HG03442 (cell line): ENCODE data around the gene SZT2.
A peak's percentile ranks its signal among the peaks of the same experiment; 100 is the strongest.
"Not testable (repeated sequence)": the region's sequence is repeated elsewhere in the genome, so short reads cannot be mapped to it uniquely, and the experiment has no call there.

Experiments
- ATAC-seq: cut with Tn5 transposase; IDR thresholded peaks from one replicate; pipeline ENCODE4 v1.9.1; 2021; ENCODE audit warnings: mild to moderate bottlenecking, moderate library complexity; ENCODE audit not compliant: unreplicated experiment

The SZT2 gene

GRCh38 chr1:43452789-43453441, 63.2 kb downstream of the SZT2 start:
- ATAC-seq = no peak

- no peak for ATAC-seq
Measured at GRCh38 chr1:43453442-43454269, 64.0 kb downstream of the SZT2 start, which contains the start of gene HYI. HYI (minus strand) TSS chr1:43453931; CDS start chr1:43453793, 138 bp downstream.

- peak; percentile 62 for ATAC-seq
Measured at GRCh38 chr1:43454270-43455011, 64.7 kb downstream of the SZT2 start.

- no peak for ATAC-seq
Measured at GRCh38 chr1:43455213-43455889, 65.7 kb downstream of the SZT2 start.

GRCh38 chr1:43458379-43458778, 68.7 kb downstream of the SZT2 start:
- ATAC-seq = not testable (repeated sequence)

GRCh38 chr1:43460988-43461693, 71.4 kb downstream of the SZT2 start:
- no peak for ATAC-seq

- ATAC-seq = no peak
Measured at GRCh38 chr1:43463479-43463878, 73.8 kb downstream of the SZT2 start.

GRCh38 chr1:43464681-43465504, 75.2 kb downstream of the SZT2 start:
- ATAC-seq = no peak

- ATAC-seq = no peak
Measured at GRCh38 chr1:43465505-43466067, 75.9 kb downstream of the SZT2 start.

- ATAC-seq = no peak
Measured at GRCh38 chr1:43466403-43466802, 76.7 kb downstream of the SZT2 start.

- ATAC-seq = no peak
Measured at GRCh38 chr1:43468414-43468813, 78.7 kb downstream of the SZT2 start.

- ATAC-seq = no peak
Measured at GRCh38 chr1:43469932-43470331, 80.2 kb downstream of the SZT2 start.

GRCh38 chr1:43472087-43472462, 82.4 kb downstream of the SZT2 start:
- no peak for ATAC-seq

GRCh38 chr1:43472463-43473151, 82.9 kb downstream of the SZT2 start:
- not testable (repeated sequence) for ATAC-seq

- ATAC-seq = no peak
Measured at GRCh38 chr1:43473463-43473862, 83.8 kb downstream of the SZT2 start.

- not testable (repeated sequence) for ATAC-seq
Measured at GRCh38 chr1:43475611-43476401, 86.1 kb downstream of the SZT2 start.

GRCh38 chr1:43477716-43478115, 88.0 kb downstream of the SZT2 start:
- no peak for ATAC-seq

GRCh38 chr1:43479414-43479813, 89.7 kb downstream of the SZT2 start:
- no peak for ATAC-seq
